ENCODE data around the gene ADIRF. TPM values are rescaled to one million over a fixed set of nuclear protein-coding genes. Genes with fewer than 3 reads are reported as not detected.

ADIRF gene
- total RNA-seq, 1 donor from 2014 or later, result 46.1 TPM

DNA sequence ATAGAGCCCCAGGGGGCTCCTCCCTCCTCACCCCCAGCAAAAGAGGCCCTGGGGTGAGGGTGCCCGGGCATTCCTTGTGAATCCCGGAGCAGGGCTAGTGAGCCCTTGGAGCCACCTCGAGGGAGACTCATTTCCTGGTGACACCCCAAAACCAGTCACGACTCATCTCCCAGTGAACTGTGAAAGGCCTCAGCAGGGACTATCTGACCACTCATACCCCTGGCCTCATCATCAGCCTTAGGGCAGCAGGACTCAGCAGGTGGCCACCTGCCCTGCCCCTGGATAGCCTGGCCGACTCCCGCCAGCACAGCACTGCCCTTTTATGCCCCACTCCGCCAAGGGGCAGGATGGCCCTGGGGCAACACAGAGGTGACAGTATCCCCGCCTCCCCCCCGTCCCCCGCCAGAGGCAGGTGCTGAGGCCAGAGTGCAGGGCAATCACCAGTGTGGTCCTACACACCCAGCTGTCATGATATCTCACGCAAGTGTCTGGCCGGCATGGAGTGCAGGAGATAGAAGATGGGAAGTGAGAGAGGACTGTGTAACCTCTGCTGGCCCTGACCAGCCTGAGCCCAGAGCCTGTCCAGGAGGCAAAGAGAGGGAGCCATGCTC, 6.7 kb upstream of the ADIRF start:
- peak; percentile 18 for ATAC-seq

DNA sequence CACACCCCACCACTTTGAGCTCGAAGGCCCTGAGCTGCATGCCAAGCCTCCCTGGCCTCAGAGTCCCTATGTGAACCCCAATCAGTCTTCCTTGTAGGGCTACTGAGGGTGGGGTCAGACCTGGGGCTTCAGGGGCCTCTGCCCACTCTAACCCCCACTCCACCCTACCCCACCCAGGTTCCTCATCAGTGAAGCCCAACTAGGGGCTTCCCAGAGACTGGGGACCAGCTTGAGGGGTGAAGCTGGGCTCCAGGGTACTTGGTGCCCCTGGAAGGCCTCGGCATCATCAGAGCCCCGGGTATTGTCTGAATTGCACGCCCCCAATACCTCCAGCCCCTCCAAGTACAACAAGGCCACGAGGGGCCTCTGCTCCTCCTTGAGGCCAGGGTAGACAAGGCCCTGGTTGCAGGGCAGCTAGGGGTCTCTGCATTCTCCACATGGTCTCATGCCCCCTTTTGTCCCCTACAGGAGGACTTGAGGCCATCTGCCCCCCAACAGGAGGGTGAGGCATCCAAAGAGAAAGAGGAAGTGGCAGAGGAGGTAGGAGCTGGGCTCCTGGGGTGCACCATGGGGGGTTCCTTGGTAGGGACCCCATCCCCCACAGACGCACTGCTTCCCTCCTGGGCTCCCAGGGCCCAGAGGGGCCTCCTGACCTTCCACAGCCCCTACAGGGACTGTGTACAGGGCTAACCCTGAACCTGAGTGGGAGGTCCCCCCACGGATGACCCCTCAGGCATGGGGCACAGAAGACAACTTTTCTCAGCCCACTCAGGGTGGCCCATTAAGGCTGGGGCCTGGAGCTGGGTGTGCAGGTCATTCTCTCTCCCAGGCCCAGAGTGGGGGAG, 5.9 kb upstream of the ADIRF start:
- ATAC-seq, result no peak

DNA sequence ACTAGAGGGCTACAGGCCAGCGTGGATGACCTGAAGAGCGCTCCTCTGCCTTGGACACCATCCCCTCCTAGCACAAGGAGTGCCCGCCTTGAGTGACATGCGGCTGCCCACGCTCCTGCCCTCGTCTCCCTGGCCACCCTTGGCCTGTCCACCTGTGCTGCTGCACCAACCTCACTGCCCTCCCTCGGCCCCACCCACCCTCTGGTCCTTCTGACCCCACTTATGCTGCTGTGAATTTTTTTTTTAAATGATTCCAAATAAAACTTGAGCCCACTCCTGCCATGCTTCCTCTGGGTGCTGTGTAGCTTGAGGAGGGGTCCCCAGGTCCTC, 5.3 kb upstream of the ADIRF start:
- no peak for ATAC-seq

DNA sequence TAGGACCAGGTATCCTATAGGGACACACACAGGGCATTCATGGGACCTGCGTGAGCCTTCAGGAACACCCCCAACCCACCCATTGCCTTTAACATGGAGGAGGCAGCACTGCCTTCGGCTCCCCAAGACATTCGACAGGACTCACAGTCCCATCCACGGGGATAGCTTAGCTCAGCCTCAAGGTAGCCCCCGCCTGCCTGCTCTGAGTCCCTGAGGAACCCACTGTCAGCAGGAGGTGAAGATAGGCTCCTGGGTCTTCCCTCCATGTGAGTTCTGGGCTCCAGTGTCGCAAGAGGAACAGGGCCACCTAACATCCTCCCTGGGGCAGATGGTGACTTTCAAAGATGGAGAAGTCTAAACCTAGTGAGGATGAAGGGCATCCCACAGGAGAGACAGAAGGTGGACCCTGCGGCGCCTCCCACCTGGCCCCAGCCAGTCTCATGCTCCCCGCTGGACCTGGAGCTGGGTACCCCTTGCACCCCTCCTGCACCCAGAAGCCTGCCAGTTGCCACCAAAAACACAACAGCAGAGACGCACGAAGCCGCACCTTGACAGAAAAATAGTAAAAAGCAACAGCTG, 4.9 kb upstream of the ADIRF start:
- ATAC-seq, result no peak

GRCh38 chr10:86964061-86964846, 4.0 kb upstream of the ADIRF start:
- ATAC-seq, result peak; percentile 51

DNA sequence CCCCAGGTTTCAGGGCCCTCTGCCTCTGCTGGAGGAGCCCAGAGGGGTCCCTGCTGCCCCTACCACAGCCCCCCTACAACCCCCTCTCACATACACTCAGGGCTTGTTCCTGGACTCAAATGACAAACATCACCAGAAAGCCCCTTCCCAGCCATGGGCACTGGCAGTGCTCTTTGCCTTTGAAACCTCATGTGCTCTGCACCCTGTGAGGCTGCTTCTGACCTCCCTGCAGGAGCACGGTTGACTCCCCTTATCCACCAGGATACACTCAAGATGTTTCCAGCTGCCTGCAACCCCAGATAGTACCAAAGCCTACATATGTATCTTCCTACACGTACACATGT, 3.5 kb upstream of the ADIRF start:
- no peak for ATAC-seq

DNA sequence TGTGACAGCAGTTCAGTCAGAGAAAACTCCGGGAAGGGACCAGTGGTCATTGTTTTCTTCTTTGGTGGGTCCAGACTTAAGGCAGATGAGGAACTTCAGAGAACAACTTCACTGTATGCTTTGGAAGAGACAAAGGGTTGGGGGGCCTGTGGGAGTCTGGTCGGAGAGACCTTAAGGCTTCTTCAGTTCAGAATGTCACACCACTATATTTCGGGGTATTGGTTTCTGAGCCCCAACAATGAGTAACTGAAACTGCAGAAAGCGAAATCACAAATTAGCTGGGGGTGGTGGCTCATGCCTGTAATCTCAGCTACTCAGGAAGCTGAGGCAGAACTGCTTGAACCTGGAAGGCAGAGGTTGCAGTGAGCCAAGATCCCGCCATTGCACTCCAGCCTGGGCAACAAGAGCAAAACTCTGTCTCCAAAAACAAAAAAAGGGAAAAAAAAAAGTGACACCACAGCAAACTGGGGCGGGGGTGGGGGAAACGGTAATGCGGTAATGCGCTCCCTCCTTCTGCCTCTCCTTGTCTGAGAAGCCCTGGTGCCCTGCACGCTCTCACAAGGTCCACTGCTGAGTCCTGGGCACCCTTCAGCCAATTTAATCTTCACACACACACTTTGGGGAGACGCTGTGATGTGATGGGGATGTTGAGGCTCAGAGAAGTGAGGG, 2.2 kb upstream of the ADIRF start:
- no peak for ATAC-seq

- ATAC-seq, result no peak
Measured at GRCh38 chr10:86967481-86967941, 771 bp upstream of the ADIRF start.

DNA sequence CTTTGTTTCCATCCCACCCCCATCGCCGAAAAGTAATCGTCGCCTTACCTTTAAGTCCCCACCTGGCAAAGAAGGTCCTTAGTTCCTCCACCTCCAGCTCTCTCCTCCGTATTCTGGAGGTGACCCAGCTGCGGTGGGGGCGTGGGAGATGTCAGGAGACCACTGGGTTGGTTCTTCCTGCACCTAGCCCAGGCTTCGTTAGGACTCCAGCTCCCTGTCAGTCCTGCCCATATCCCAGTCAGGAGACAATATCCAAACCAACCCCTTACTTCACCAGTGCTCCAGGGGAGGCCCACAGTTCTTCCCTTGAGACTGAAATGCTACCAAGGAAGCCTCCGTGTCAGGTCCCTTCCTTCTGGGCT, 693 bp downstream of the ADIRF start:
- no peak for ATAC-seq

DNA sequence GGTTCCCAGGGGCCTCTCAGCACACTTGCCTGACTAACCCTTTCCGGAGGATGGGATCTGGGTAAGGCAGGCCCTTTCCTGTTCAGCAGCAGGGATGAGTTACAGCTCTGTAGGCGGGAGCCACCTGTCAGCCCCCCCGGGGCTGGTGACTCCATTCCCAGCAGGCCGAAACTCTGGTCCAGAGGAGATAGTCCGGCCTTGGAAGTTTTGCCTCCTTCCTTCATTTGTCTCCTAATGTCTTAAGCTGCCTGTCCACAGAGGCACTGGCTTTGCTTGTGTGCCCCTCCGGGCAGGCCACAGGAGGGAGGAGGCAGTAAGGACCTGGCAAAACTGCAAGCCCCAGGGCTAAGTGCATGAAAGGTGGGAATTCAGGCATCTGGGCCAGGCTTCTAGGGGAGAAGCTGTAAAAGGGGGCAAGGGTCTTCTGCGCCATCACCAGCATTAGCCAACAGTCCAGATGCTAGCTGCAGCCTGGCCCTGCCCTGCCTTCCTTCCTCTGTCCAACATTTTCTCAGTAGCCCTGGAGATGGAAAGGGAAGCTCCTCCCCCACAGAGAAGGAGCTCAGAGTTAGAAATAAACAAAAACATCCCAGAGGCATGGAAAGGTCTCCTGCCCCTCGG, 1.2 kb downstream of the ADIRF start:
- peak; percentile 11 for ATAC-seq

DNA sequence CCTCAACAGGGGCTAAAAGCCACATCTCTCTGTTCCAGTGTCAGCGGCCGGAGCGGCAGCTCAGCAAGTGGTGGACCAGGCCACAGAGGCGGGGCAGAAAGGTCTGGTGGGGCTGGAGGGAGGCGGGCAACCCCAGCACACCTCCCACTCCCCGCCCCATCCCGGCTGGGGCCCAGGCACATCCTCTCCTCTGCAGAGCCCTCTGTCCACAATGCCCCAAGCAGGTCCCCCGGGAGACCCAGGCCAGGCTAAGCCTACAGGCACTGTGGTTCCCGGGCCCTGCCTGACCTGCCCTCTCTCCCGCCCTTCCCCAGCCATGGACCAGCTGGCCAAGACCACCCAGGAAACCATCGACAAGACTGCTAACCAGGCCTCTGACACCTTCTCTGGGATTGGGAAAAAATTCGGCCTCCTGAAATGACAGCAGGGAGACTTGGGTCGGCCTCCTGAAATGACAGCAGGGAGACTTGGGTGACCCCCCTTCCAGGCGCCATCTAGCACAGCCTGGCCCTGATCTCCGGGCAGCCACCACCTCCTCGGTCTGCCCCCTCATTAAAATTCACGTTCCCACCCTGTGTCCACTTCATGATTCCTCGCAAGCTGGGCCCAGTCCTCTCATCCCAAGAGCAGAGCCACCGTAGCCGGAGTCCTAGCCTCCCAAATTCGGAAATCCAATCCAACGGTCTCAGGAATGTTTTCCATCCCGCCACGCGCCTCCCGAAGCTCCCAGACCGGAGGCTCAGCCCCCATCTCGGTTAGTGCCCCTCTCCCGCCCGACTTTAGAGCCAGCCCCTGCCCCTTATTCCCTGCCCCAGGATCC, 2.1 kb downstream of the ADIRF start:
- ATAC-seq, result peak; percentile 12

- ATAC-seq, result peak; percentile 2
Measured at GRCh38 chr10:86970982-86971231, 2.6 kb downstream of the ADIRF start.

GRCh38 chr10:86971232-86971991, 3.1 kb downstream of the ADIRF start:
- peak; percentile 86 for ATAC-seq

GRCh38 chr10:86972613-86973380, 4.5 kb downstream of the ADIRF start:
- no peak for ATAC-seq

DNA sequence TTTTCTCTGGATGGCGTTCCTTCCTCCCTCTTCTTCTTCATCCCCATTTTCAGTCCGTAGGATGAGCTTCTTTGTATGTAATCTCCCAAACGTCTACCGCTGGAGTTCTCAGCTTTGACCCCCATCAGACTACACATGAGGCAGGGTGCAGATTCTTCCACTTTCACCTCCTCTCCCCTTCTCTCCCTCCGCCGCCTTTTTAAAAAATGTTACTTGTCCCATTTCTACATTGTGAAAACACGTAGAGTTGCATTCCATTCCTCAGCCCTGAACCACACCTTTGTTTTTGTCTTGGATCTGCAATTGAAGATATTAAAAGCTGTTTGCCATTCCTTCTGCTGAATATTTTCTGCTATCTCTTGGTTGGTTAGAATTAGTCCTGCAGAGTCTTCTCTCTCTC, 6.2 kb downstream of the ADIRF start:
- ATAC-seq, result no peak

DNA sequence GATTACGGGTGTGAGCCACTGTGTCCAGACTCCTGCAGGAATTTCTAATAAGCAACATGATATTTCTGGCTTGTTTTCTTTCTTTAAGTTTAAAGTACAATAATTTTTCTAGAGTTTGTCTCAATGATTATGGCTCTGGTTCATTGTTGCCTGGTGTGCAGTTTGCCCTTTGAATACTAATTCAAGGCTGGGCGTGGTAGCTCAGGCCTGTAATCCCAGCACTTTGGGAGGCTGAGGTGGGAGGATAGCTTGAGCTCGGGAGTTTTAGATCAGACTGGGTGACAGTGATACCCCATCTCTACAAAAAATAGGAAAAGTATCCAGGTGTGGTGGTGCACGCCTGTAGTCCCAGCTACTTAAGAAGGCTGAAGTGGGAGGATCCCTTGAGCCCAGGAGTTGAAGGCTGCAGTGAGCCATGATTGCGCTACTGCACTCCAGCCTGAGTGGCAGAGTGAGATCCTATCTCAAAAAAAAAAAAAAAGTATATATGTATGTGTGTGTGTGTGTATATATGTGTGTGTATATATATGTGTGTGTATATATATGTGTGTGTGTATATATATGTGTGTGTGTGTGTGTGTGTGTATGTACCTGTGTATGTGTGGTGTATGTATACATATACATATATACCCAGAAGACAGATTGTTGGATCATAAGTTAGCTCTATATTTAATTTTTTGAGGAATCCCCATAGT, 8.2 kb downstream of the ADIRF start:
- ATAC-seq, result no peak

DNA sequence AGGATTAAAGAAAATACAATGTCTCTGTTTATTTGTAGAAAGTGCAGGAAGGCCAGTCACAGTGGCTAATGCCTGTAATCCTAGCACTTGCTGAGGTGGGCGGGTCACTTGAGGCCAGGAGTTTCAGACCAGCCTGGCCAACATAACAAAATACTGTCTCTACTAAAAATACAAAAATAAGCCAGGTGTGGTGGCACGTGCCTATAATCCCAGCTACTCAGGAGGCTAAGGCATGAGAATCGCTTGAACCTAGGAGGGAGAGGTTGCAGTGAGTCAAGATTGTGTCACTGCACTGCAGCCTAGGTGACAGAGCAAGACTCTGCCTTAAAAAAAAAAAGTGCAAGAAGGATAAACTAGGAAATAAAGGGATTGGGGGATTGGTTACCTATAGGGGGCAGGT, 10.2 kb downstream of the ADIRF start:
- ATAC-seq, result peak; percentile 50

DNA sequence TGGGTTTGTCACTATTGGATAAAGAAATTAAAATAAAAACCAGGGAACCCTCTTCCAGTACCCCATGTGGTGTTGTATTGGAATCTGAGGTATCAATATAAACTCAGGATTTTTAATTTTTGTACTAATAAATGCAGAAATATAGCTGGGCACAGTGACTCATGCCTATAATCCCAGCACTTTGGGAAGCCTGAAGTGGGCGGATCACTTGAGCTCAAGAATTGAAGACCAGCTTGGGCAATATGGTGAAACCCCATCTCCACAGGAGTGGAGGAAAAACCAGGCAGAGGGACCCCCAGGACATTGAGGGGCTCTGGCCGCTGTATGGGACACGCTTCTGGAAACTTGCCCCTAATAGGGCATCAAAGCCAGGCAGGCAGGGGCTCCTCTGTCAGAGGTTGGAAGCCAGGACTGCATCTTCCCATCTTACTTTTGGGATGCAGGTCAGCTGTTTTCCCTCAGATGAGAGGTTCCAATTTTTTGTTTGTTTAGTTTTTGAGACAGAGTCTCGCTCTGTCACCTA, 11.1 kb downstream of the ADIRF start:
- ATAC-seq, result peak; percentile 23

- peak; percentile 17 for ATAC-seq
Measured at GRCh38 chr10:86979977-86980448, 11.7 kb downstream of the ADIRF start.

Measured in esophagus mucosa (tissue), 1 donor.